ENCODE results near the gene VEZT.

The VEZT gene

DNA sequence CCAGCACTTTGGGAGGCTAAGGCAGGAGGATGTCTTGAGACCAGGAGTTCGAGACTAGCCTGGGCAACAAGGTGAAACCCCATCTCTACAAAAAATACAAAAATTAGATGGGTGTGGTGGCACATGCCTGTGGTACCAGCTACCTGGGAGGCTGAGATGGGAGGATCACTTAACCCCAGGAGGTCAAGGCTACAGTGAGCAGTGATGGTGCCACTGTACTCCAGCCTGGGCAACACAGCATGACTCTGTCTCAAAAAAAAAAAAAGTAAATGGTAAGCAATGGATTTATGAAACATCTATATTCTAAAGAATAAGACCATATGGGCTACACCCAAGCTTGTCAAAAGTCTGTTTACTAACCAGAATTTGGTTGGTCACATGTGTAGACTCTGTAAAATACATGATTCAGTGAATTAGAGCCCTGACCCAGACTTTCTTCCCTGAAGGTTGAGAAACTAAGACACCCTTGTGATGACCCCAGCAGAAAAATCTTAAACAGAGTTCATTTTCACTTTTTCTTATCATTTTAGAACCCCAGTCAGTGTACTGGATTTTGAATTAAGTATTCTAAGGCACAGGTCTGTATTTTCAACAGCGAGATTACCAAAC, 12.5 kb upstream of the VEZT start:
- TF ChIP-seq, protein P1, sequence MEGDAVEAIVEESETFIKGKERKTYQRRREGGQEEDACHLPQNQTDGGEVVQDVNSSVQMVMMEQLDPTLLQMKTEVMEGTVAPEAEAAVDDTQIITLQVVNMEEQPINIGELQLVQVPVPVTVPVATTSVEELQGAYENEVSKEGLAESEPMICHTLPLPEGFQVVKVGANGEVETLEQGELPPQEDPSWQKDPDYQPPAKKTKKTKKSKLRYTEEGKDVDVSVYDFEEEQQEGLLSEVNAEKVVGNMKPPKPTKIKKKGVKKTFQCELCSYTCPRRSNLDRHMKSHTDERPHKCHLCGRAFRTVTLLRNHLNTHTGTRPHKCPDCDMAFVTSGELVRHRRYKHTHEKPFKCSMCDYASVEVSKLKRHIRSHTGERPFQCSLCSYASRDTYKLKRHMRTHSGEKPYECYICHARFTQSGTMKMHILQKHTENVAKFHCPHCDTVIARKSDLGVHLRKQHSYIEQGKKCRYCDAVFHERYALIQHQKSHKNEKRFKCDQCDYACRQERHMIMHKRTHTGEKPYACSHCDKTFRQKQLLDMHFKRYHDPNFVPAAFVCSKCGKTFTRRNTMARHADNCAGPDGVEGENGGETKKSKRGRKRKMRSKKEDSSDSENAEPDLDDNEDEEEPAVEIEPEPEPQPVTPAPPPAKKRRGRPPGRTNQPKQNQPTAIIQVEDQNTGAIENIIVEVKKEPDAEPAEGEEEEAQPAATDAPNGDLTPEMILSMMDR (IDR thresholded peaks at IDR 0.05; ENCODE audit: insufficient read depth, low read length) = no peak
- TF ChIP-seq POLR2AphosphoS5 (IDR thresholded peaks at IDR 0.05; ENCODE audit: low read depth) = no peak
- TF ChIP-seq, protein P2, sequence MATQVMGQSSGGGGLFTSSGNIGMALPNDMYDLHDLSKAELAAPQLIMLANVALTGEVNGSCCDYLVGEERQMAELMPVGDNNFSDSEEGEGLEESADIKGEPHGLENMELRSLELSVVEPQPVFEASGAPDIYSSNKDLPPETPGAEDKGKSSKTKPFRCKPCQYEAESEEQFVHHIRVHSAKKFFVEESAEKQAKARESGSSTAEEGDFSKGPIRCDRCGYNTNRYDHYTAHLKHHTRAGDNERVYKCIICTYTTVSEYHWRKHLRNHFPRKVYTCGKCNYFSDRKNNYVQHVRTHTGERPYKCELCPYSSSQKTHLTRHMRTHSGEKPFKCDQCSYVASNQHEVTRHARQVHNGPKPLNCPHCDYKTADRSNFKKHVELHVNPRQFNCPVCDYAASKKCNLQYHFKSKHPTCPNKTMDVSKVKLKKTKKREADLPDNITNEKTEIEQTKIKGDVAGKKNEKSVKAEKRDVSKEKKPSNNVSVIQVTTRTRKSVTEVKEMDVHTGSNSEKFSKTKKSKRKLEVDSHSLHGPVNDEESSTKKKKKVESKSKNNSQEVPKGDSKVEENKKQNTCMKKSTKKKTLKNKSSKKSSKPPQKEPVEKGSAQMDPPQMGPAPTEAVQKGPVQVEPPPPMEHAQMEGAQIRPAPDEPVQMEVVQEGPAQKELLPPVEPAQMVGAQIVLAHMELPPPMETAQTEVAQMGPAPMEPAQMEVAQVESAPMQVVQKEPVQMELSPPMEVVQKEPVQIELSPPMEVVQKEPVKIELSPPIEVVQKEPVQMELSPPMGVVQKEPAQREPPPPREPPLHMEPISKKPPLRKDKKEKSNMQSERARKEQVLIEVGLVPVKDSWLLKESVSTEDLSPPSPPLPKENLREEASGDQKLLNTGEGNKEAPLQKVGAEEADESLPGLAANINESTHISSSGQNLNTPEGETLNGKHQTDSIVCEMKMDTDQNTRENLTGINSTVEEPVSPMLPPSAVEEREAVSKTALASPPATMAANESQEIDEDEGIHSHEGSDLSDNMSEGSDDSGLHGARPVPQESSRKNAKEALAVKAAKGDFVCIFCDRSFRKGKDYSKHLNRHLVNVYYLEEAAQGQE (IDR thresholded peaks at IDR 0.05; ENCODE audit: insufficient replicate concordance, low read depth) = no peak
- no peak for TF ChIP-seq SPI1 (IDR thresholded peaks at IDR 0.05; ENCODE audit: borderline replicate concordance, low read depth)
- TF ChIP-seq GABPA (IDR thresholded peaks at IDR 0.05; ENCODE audit: low read depth) = no peak
- Histone ChIP-seq H3K4me3 (replicated peaks; ENCODE audit: insufficient read depth, low read length) (no peak overlapping the region), H3K27me3 (ENCODE audit: insufficient read depth, poor library complexity, severe bottlenecking) (no peaks in the 10 kb centered on the region), H3K27ac (replicated peaks) (no peak overlapping the region)
- DNase-seq (ENCODE audit: low read depth in 1 of 2, low spot score in 1 of 2) = no peak

DNA sequence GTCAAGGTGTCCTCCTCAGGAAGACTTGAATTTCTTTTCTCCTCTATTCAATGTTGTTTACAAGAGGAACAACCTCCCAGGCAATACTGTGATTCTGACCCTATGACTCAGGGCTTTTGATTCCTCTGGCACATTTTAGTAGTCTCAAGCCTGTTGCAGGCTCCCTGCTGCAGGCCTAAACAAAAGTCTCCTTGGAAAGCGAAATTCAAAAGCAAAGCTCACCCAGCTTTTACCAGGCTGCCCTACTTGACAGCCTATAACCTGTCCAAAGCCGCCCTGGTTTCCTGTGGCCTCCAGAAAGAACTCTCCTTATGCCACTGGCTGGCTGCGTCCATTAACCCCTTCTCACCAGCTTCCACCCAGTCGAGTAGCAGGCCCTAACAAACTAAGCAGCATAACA, 11.9 kb upstream of the VEZT start:
- no peak for TF ChIP-seq POLR2AphosphoS5 (IDR thresholded peaks at IDR 0.05; ENCODE audit: low read depth)
- TF ChIP-seq GABPA (IDR thresholded peaks at IDR 0.05; ENCODE audit: low read depth) = no peak
- no peak for TF ChIP-seq SPI1 (IDR thresholded peaks at IDR 0.05; ENCODE audit: borderline replicate concordance, low read depth)
- TF ChIP-seq, protein P2 (IDR thresholded peaks at IDR 0.05; ENCODE audit: insufficient replicate concordance, low read depth) = no peak
- H3K27me3 ChIP-seq (ENCODE audit: insufficient read depth, poor library complexity, severe bottlenecking) = no peaks in the 10 kb centered on the region
- no peak for DNase-seq (ENCODE audit: low read depth in 1 of 2, low spot score in 1 of 2)
- H3K4me3 ChIP-seq (replicated peaks; ENCODE audit: insufficient read depth, low read length) = no peak overlapping the region
- no peak overlapping the region for H3K27ac ChIP-seq (replicated peaks)

DNA sequence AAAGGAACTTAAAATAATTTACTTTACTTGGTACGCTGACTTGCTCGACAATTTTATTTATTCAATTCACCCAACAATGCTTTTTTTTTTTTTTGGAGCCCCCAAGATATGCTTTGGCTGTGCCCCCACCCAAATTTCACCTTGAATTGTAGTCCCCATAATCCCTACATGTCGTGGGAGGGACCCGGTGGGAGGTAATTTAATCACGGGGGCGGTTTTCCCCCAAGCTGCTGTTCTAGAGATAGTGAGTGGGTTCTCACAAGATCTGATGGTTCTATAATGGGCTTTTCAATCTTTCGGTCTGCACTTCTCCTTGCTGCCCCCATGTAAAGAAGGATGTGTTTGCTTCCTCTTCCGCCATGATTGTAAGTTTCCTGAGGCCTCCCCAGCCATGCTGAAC, 10.7 kb upstream of the VEZT start:
- no peak for DNase-seq (ENCODE audit: low read depth in 1 of 2, low spot score in 1 of 2)
- TF ChIP-seq, protein P2 (IDR thresholded peaks at IDR 0.05; ENCODE audit: insufficient replicate concordance, low read depth) = no peak
- no peak for TF ChIP-seq GABPA (IDR thresholded peaks at IDR 0.05; ENCODE audit: low read depth)
- TF ChIP-seq POLR2AphosphoS5 (IDR thresholded peaks at IDR 0.05; ENCODE audit: low read depth) = no peak
- TF ChIP-seq SPI1 (IDR thresholded peaks at IDR 0.05; ENCODE audit: borderline replicate concordance, low read depth) = no peak
- TF ChIP-seq, protein P1 (IDR thresholded peaks at IDR 0.05; ENCODE audit: insufficient read depth, low read length) = no peak
- H3K27me3 ChIP-seq (ENCODE audit: insufficient read depth, poor library complexity, severe bottlenecking) = no peaks in the 10 kb centered on the region
- H3K27ac ChIP-seq (replicated peaks) = no peak overlapping the region
- no peak overlapping the region for H3K4me3 ChIP-seq (replicated peaks; ENCODE audit: insufficient read depth, low read length)
